ENCODE measurements around the gene ABHD16A.
A peak's percentile ranks its signal among the peaks of the same experiment; 100 is the strongest.

GRCh38 chr6:31664790-31665500 lies 38.2 kb downstream of the ABHD16A start, which contains the start of gene GPANK1:
- TF ChIP-seq CTCF (IDR thresholded peaks at IDR 0.05), result no peak
- no peak for TF ChIP-seq POLR2A (IDR thresholded peaks at IDR 0.05)
- TF ChIP-seq EP300 (IDR thresholded peaks at IDR 0.05), result no peak
- TF ChIP-seq POLR2AphosphoS5 (IDR thresholded peaks at IDR 0.05), result peak; percentile 84 to 94 (median 90)
